Endodermal cell (in vitro differentiated cells): Measurements from ENCODE around the gene KDM6A. TPM values are rescaled to one million over a fixed set of nuclear protein-coding genes. Genes with fewer than 3 reads are reported as not detected.

Experiments
- DNase-seq: peaks from one replicate; pipeline ENCODE4 v3.0.0-alpha.2; 2017
- H3K27ac ChIP-seq: 2 replicates; pipeline ENCODE4 v1.5.1; 2013; ENCODE audit warnings: mild to moderate bottlenecking, low read depth, low read length, moderate library complexity
- H3K27me3 ChIP-seq: 2 replicates; pipeline ENCODE4 v1.6.1; 2013; ENCODE audit warnings: mild to moderate bottlenecking, low read length, moderate library complexity; ENCODE audit not compliant: insufficient read depth, control insufficient read depth, poor library complexity, severe bottlenecking
- H3K36me3 ChIP-seq: 2 replicates; pipeline ENCODE4 v1.7.0; 2013; ENCODE audit warnings: mild to moderate bottlenecking, low read length, moderate library complexity; ENCODE audit not compliant: control insufficient read depth, insufficient read depth
- H3K4me1 ChIP-seq: one replicate; pipeline ENCODE4 v1.7.0; 2013; ENCODE audit warnings: low read length; ENCODE audit not compliant: control insufficient read depth, insufficient read depth
- H3K4me3 ChIP-seq: 2 replicates; pipeline ENCODE4 v1.5.1; 2013; ENCODE audit warnings: mild to moderate bottlenecking, low read length, moderate library complexity
- H3K9ac ChIP-seq: 2 replicates; pipeline ENCODE4 v1.6.1; 2013; ENCODE audit warnings: mild to moderate bottlenecking, low read length, moderate library complexity; ENCODE audit not compliant: poor library complexity, severe bottlenecking; ENCODE audit errors: extremely low read depth
- H3K9me3 ChIP-seq: 2 replicates; pipeline ENCODE4 v1.6.1; 2013; ENCODE audit warnings: mild to moderate bottlenecking, low read length, moderate library complexity; ENCODE audit not compliant: control insufficient read depth
- H3K27ac Mint-ChIP-seq: 2 replicates; pipeline ENCODE4 v1.8.0; 2020; ENCODE audit warnings: mixed read lengths
- H3K27me3 Mint-ChIP-seq: 2 replicates; pipeline ENCODE4 v1.8.0; 2021; ENCODE audit warnings: mild to moderate bottlenecking, mixed read lengths; ENCODE audit not compliant: insufficient read depth
- H3K36me3 Mint-ChIP-seq: 2 replicates; pipeline ENCODE4 v1.8.0; 2020; ENCODE audit warnings: low read depth, mixed read lengths
- H3K4me1 Mint-ChIP-seq: 2 replicates; pipeline ENCODE4 v1.8.0; 2020; ENCODE audit warnings: mixed read lengths
- H3K4me3 Mint-ChIP-seq: 2 replicates; pipeline ENCODE4 v1.8.0; 2020; ENCODE audit warnings: mild to moderate bottlenecking, moderate library complexity, mixed read lengths
- H3K9me3 Mint-ChIP-seq: 2 replicates; pipeline ENCODE4 v1.8.0; 2020; ENCODE audit warnings: mild to moderate bottlenecking, mixed read lengths
- WGBS, 2 experiments: methylation state at CpG; one replicate each; pipeline versions ENCODE4 v1.1.5 to v1.1.7; 2013; ENCODE audit warnings: missing lambda C conversion rate in 2 of 2, mixed read lengths in 1 of 2; ENCODE audit not compliant: insufficient coverage in 1 of 2, insufficient read length in 1 of 2; 5-methylcytosine and 5-hydroxymethylcytosine counted together
- total RNA-seq, 2 donors: library from RNA; stranded (reverse); fragmentation: NEBNext Ultra II Directional in 1 of 2; extraction: Animal tissue kit (Norgen Biotek cat#: 25700) in 1 of 2; gene quantifications; 2 replicates in 1 of 2; 3 replicates in 1 of 2; pipeline ENCODE4 v1.2.1, GENCODE V29; 2021
- TF ChIP-seq, protein P1 (sequence below): fragments of 200-600 bp; sonication (generic); conservative IDR thresholded peaks from 2 replicates; pipeline ENCODE4 v1.5.0; 2021; ENCODE audit warnings: antibody characterized with exemption, mild to moderate bottlenecking

Gene KDM6A
- total RNA-seq, 2 donors from 2014 or later, result 62.1 to 64.6 TPM

DNA sequence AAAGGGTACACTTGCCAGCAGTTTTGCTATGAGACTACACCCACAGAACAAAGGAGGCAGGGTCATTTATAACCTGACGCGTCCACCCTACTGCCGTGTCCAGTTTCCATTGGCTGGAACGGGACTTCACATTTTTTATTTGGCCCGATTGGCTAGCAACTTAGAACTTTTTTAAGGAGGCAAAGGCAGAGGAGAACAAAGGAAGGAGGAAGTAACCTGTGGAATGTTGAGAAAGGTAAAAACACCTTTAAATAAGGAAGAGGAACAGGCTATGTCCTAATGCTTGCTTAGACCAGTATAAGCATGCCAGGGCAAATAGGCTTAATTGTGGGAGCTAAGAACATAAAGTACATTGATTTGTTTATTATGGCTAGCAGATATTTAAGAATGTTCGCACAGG is 18.7 kb downstream of the KDM6A start:
- H3K4me3 Mint-ChIP-seq, result no peak overlapping the region
- no peaks in the 10 kb centered on the region for H3K9me3 ChIP-seq
- H3K27me3 Mint-ChIP-seq, result no peaks in the 10 kb centered on the region
- H3K9ac ChIP-seq, result no peak overlapping the region
- H3K27ac ChIP-seq, result no peak overlapping the region
- TF ChIP-seq, protein P1, sequence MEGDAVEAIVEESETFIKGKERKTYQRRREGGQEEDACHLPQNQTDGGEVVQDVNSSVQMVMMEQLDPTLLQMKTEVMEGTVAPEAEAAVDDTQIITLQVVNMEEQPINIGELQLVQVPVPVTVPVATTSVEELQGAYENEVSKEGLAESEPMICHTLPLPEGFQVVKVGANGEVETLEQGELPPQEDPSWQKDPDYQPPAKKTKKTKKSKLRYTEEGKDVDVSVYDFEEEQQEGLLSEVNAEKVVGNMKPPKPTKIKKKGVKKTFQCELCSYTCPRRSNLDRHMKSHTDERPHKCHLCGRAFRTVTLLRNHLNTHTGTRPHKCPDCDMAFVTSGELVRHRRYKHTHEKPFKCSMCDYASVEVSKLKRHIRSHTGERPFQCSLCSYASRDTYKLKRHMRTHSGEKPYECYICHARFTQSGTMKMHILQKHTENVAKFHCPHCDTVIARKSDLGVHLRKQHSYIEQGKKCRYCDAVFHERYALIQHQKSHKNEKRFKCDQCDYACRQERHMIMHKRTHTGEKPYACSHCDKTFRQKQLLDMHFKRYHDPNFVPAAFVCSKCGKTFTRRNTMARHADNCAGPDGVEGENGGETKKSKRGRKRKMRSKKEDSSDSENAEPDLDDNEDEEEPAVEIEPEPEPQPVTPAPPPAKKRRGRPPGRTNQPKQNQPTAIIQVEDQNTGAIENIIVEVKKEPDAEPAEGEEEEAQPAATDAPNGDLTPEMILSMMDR, result no peak
- H3K4me1 ChIP-seq, result no peaks in the 10 kb centered on the region
- no peak overlapping the region for H3K27ac Mint-ChIP-seq
- H3K36me3 ChIP-seq, result no peaks in the 10 kb centered on the region
- H3K4me1 Mint-ChIP-seq, result no peaks in the 10 kb centered on the region
- no peak overlapping the region for H3K4me3 ChIP-seq
- 99% methylated on average over 6 of the region's 6 CpGs; no CpG with 5 or more reads in 1 of the 2 experiments for WGBS, 2 experiments
- peaks cover 64% of the 10 kb centered on the region for H3K9me3 Mint-ChIP-seq
- no peak for DNase-seq
- H3K27me3 ChIP-seq, result no peaks in the 10 kb centered on the region
- H3K36me3 Mint-ChIP-seq, result peaks cover 2% of the 10 kb centered on the region

DNA sequence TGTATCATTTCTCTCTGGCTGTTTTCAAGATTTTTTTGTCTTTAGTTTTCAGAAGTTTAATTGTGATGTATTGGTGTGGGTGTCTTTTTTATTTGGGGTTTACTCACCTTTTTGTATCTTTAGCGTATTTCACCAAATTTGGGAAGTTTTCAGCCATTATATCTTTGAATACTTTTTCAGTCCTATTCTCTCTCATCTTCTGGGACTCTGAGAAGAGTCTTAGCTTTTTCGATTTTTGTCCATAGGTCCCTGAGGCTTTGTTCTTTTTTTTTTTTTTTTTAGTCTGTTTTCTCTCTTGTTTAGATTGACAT is 23.8 kb downstream of the KDM6A start:
- peaks cover 75% of the 10 kb centered on the region for H3K9me3 Mint-ChIP-seq

DNA sequence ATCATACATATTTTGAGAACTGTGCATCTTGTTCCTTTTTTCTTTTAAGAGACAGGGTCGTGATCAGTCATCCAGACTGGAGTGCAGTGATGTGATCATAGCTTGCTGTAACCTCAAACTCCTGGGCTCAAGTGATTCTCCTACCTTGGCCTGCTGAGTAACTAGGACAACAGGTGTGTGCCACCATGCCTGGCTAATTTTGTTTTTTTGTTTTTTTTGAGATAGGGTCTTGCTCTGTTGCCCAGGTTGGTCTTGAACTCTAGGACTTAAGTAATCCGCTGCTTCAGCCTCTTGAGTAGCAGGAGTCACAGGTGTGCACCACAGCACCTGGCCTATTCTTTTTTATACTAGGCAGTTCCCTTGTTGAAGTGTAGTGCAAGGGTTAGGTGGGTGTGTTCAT is 24.6 kb downstream of the KDM6A start:
- Histone ChIP-seq H3K4me3 (no peak overlapping the region), H3K36me3 (no peaks in the 10 kb centered on the region), H3K4me1 (no peaks in the 10 kb centered on the region), H3K9me3 (no peaks in the 10 kb centered on the region), H3K27me3 (no peaks in the 10 kb centered on the region), H3K27ac (no peak overlapping the region), H3K9ac (no peak overlapping the region)
- peaks cover 73% of the 10 kb centered on the region for H3K9me3 Mint-ChIP-seq
- H3K27me3 Mint-ChIP-seq, result no peaks in the 10 kb centered on the region
- no peak overlapping the region for H3K27ac Mint-ChIP-seq
- WGBS, 2 experiments, result 80 to 94% methylated on average over 1 to 2 of the region's 2 CpGs
- peaks cover 2% of the 10 kb centered on the region for H3K36me3 Mint-ChIP-seq
- TF ChIP-seq, protein P1, result no peak
- H3K4me1 Mint-ChIP-seq, result peaks cover 14% of the 10 kb centered on the region
- no peak for DNase-seq
- no peak overlapping the region for H3K4me3 Mint-ChIP-seq

More for the DNA sequence above, 23.8 kb downstream of the KDM6A start:
- H3K9me3 ChIP-seq, result no peaks in the 10 kb centered on the region
- H3K4me3 ChIP-seq, result no peak overlapping the region
- TF ChIP-seq, protein P1, result no peak
- no peak overlapping the region for H3K27ac ChIP-seq
- Mint-ChIP-seq H3K4me1 (peaks cover 14% of the 10 kb centered on the region), H3K36me3 (peaks cover 2% of the 10 kb centered on the region), H3K27ac (no peak overlapping the region), H3K4me3 (no peak overlapping the region), H3K27me3 (no peaks in the 10 kb centered on the region)
- WGBS, 2 experiments, result 100% methylated on average over 1 of the region's 2 CpGs; no CpG with 5 or more reads in 1 of the 2 experiments
- no peak for DNase-seq
- no peak overlapping the region for H3K9ac ChIP-seq
- H3K27me3 ChIP-seq, result no peaks in the 10 kb centered on the region
- H3K4me1 ChIP-seq, result no peaks in the 10 kb centered on the region
- no peaks in the 10 kb centered on the region for H3K36me3 ChIP-seq
